HL-60 (cell line): Measurements from ENCODE around the gene RAD50.

Experiments
- CTCF ChIP-seq: IDR thresholded peaks from one replicate; pipeline ENCODE4 v1.5.1; 2011; ENCODE audit warnings: low read length, control low read depth, inconsistent platforms; ENCODE audit not compliant: insufficient read depth
- GABPA ChIP-seq: IDR thresholded peaks from 2 replicates; pipeline ENCODE4 v1.6.1; 2012; ENCODE audit warnings: low read depth
- POLR2AphosphoS5 ChIP-seq: IDR thresholded peaks from 2 replicates; pipeline ENCODE4 v1.6.1; 2012; ENCODE audit warnings: low read depth
- REST ChIP-seq: IDR thresholded peaks from 2 replicates; pipeline ENCODE4 v1.6.1; 2012; ENCODE audit warnings: low read depth; ENCODE audit not compliant: insufficient replicate concordance
- SPI1 ChIP-seq: IDR thresholded peaks from 2 replicates; pipeline ENCODE4 v1.6.1; 2012; ENCODE audit warnings: low read depth, mild to moderate bottlenecking, borderline replicate concordance

- TF ChIP-seq CTCF (no peak), SPI1 (no peak), POLR2AphosphoS5 (no peak), REST (no peak), GABPA (no peak)
Observed at GRCh38 chr5:132641241-132641723, 84.5 kb downstream of the RAD50 start.
